HL-60/S4 treated with retinoic acid at 250 ng/mL for 4 days and 3 days (cell line): ENCODE results near the gene MAGOH.
"Not testable (repeated sequence)": the region's sequence is repeated elsewhere in the genome, so short reads cannot be mapped to it uniquely, and the experiment has no call there.

Source experiments
- in situ Hi-C: fragments of 300-500 bp; cut with MboI; formaldehyde crosslinking; loops from 2 replicates; pipeline ENCODE4 v1.7.0; 2022; ENCODE audit warnings: low sequenced_read_pairs

MAGOH gene

GRCh38 chr1:53238197-53239155 is at the start of gene MAGOH:
Gene MAGOH (minus strand): TSS chr1:53238518. CDS start chr1:53238448, 70 bp downstream.
- in situ Hi-C loops = no loop called here

DNA sequence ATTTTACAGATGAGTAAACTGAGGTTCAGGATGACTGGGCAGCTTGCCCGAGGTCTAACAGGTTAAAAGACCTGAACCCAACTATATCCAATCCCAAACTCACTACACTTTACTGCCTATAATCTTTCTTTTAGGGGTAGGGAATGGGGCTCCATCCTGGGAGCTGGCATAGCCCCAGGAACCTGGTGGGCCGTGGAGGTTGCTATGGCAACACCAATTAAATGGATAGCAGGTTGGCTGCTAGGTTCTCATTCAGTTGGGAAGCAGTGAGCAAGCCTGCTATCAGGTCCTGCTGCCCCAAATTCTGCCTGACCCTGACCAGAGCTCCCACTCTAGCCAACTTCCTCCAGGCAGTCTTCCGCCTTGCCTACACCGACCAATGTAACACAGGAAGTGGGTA is 48.6 kb upstream of the MAGOH start:
- in situ Hi-C loops = no loop called here

DNA sequence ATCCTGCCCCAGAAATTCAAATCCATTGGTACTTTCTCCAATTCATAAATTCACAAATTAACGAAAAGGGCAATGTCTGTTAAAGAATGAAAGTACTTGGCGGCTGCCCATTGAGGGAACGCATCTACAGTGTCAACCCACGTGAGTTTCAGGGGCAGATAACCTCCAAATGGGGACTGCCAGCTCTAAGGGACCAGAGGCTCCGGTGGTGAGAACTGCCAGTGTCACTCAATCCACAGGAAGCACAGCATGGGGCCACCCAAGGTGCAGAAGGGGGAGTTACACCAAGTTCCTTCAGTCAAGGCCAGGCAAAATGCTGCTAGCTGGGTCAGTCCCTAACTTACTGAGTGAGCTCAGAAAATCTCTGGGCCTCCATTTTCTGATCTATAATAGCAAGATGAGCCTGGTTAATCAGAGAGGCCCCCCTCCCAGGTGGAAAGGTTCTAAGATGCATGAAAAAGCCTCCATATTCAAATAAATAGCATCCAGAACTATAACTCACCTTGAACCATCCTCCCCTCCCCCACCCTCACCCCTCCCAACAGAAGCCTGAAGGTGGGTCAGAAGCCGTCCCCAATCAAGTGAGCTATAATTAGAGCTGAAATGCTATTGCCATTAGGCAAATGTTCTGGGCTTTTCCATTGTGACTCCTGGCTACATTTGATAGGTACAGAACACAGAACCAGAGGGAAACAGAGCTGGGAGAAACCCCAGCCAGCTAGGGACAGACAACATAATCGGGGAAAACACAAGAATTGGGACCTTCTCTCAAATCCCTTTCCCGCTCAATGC is 47.8 kb upstream of the MAGOH start:
- in situ Hi-C loops = no loop called here

GRCh38 chr1:53285546-53285945 is 47.2 kb upstream of the MAGOH start:
- in situ Hi-C loops = no loop called here

- in situ Hi-C loops = no loop called here
These were observed 46.1 kb upstream of the MAGOH start for GRCh38 chr1:53284224-53285020.

- in situ Hi-C loops = not testable (repeated sequence)
These were observed 44.8 kb upstream of the MAGOH start for GRCh38 chr1:53283156-53283555.

- in situ Hi-C loops = no loop called here
These were observed 42.8 kb upstream of the MAGOH start for GRCh38 chr1:53281133-53281532.

- in situ Hi-C loops = no loop called here
These were observed 42.2 kb upstream of the MAGOH start for GRCh38 chr1:53280496-53280895.

GRCh38 chr1:53279296-53280200 is 41.2 kb upstream of the MAGOH start:
- in situ Hi-C loops = loop anchor here (5.0 kb wide), 1 partner anchor 113 kb away; no protein-coding TSS in a partner anchor

DNA sequence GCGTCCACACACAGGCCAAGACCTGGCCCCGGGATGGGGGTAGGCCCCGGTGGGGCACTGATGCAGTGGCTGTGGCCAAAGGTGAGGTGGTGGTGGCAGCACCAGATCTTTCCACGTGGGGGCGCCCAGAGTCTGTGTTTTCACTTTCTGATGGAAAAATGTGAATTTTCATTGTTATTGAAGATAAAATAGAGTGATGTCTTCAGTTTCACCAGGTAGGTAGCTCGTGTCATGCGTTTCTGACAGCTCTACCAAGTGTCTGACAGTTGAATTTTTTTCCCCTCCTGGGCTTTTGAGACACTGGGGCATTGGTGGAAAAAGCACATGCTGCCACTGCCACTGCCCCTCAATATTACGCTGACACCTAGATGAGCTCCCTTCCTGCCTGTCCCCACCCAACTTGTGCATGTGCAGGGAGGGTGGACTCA is 40.0 kb upstream of the MAGOH start:
- in situ Hi-C loops = loop anchor here (5.0 kb wide), 1 partner anchor 114 kb away; no protein-coding TSS in a partner anchor

DNA sequence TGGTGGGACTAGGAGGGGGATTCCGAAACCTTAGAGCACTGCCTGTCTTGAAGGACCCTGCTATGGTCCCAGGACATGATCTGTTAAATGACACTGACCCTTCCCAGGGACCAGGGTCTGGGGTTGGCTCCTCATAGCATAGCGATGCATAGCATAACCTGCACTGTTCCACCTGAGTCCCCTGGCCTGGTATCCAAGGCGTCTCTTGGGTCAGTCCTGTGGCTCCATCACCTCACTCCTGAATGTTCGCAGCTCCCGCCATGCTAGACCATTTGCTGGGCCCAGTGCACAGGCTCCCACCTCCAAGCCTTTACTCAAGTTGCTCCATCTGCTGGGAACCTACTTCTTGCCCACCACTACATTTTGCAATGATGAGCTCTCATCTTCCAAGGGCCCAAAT is 39.0 kb upstream of the MAGOH start:
- in situ Hi-C loops = loop anchor here (5.0 kb wide), 1 partner anchor 115 kb away; no protein-coding TSS in a partner anchor

DNA sequence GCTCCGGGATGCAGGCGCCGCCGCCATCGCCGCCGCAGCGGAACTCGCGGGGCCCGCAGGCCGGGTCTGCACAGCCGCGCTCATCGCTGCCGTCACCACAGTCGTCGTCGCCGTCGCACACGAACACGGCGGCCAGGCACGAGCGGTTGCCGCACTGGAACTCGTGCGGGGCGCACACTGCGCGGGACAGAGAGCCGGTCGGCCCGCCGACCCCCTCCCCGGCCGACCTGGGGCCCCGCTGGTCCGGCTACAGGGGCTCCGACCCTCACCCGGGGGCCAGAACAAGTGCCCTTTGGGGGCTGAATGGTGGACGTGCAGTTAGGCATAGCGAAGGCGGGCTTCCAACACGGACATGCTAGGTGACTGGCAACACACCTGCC is 38.6 kb upstream of the MAGOH start:
- in situ Hi-C loops = loop anchor here (5.0 kb wide), 1 partner anchor 115 kb away; no protein-coding TSS in a partner anchor

DNA sequence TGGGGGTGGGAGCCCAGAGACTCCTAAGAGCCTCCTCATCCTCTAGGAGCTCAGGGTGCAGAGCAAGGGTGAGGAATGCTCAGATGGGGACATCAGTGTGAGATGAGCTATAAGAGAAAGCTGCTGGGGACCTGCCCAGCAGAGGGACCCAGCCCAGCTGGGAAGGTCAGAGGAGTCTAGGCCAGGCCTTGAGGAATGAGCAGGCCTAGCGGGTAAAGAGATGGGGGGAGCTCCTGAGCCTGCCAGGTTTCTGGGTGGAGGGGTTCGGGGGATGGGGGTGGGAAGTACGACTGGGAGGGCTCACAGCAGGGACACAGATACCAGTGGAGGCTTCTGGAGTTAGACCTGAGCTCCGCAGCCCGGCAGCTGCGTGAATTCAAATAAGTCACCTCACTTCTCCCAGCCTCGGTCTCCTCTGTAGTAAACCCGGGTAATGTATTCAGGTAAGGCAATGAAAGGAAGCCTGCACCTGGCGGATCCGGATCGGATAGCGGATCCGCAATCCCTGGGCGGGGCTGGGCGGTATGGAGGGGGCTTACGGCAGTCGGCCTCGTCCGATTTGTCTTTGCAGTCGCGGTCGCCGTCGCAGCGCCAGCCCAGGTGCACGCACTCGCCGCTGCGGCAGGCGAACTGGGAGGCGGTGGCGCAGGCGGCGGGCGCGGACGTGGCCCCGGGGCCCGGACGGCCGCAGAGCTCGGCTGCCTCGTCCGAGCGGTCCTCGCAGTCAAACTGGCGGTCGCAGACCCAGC is 38.0 kb upstream of the MAGOH start:
- in situ Hi-C loops = loop anchor here (5.0 kb wide), 1 partner anchor 116 kb away; no protein-coding TSS in a partner anchor

- in situ Hi-C loops = loop anchor here (5.0 kb wide), 1 partner anchor 117 kb away; no protein-coding TSS in a partner anchor
These were observed 37.2 kb upstream of the MAGOH start for GRCh38 chr1:53275566-53275965.

GRCh38 chr1:53274541-53275185 is 36.3 kb upstream of the MAGOH start:
- in situ Hi-C loops = loop anchor here (5.0 kb wide), 1 partner anchor 118 kb away; no protein-coding TSS in a partner anchor

DNA sequence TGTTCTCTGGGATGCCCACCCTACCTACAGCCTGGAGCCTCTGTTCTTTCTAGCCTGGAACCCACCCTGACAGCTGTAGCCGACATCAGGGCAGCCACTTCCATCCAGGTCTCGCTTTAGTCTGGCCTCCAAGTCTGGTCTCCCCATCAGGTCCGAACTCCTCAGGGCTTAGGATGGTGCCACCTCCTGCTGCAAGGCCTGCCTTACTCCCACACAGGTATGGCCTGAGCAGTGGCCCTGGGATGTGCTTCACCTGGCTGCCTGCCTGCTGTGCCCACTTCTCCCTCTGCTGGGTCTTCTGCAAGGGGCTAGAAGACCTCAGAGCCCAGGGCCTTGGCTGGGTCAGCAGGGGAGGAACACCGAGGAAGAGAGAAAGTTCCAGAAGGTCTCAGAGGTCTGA is 35.7 kb upstream of the MAGOH start:
- in situ Hi-C loops = no loop called here

DNA sequence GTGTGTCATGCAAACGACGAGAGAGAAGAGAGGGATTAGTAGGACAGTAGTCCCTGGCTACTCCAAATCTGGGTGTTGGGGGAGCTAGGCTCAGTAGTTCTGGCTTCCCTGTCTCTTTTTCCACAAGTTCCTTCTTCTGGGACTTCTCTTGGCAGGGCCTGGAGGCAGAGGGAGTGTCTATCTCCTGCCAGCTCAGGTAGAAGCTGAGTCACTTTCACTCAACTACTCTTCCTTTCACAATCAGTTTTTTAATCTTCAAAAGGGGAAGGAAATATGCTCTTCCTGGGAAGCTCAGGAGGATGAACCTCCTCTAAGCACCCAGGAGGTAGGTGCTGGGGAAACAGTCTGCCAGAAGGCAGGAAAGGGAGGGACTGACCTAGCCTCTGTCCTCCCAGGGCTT is 35.2 kb upstream of the MAGOH start:
- in situ Hi-C loops = no loop called here

DNA sequence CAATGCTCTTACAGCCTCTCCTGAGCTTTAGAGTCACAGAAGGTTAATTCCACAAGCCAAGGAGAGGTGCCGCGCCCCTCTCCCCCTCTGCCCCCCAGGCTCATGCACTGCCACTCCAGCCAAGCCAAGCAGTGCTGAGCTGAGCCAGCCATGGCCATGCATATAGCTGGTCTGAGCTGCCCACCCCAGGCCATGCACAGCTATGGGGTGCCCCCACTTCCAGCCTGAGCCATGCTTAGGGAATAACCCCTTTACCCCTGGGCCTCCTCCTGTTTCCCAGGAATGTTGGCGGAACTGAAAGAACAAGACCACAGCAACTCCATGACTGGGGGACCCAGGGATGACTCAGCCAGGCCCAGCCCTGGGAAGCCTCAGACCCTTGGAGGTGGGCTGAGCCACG is 34.0 kb upstream of the MAGOH start:
- in situ Hi-C loops = no loop called here
